ENCODE data around the gene PDE5A.
"Not testable (repeated sequence)": the region's sequence is repeated elsewhere in the genome, so short reads cannot be mapped to it uniquely, and the experiment has no call there.

DNA sequence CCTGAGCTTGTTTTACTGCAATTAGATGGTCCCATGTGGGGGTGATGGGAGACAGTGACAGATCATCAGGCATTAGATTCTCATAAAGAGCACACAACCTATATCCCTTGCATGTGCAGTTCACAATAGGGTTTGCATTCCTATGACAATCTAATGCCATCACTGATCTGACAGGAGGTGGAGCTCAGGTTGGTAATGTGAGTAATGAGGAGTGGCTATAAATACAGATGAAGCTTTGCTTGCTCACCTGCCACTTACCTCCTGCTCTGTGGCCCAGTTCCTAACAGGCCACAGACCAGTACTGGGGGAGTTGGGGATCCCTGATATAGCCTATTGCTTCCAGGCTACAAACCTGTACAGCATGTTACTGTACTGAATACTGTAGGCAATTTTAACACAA is 8.2 kb upstream of the PDE5A start:
- TF ChIP-seq, protein P1, sequence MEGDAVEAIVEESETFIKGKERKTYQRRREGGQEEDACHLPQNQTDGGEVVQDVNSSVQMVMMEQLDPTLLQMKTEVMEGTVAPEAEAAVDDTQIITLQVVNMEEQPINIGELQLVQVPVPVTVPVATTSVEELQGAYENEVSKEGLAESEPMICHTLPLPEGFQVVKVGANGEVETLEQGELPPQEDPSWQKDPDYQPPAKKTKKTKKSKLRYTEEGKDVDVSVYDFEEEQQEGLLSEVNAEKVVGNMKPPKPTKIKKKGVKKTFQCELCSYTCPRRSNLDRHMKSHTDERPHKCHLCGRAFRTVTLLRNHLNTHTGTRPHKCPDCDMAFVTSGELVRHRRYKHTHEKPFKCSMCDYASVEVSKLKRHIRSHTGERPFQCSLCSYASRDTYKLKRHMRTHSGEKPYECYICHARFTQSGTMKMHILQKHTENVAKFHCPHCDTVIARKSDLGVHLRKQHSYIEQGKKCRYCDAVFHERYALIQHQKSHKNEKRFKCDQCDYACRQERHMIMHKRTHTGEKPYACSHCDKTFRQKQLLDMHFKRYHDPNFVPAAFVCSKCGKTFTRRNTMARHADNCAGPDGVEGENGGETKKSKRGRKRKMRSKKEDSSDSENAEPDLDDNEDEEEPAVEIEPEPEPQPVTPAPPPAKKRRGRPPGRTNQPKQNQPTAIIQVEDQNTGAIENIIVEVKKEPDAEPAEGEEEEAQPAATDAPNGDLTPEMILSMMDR (IDR thresholded peaks at IDR 0.05): not testable (repeated sequence)
- TF ChIP-seq POLR2A (IDR thresholded peaks at IDR 0.05): not testable (repeated sequence)
